Glomerular visceral epithelial cell (primary cell): Measurements from ENCODE around the gene MED13L.

ENCODE experiments used
- DNase-seq: peaks from one replicate; pipeline ENCODE4 v3.0.0-alpha.2; 2016; ENCODE audit errors: extremely low spot score

Gene MED13L

DNA sequence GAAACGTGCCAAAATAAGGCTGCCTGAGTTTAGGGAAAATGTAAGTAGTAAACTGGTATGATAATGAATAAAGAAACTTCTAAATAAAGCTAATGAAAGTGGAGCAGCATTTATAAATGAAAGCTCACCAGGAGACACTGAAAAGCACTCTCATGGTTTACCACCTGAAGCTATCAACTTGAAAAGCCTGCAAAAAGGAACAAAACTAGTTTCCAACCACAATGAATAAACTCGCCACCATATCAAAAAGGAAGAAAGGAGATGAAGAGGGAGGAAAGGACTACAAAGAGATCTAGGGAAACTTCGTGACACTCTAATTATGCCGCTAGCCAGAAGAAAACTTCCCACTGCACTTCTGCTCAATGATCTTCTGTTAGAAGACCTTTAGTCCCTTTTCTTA lies 66.7 kb downstream of the MED13L start:
- DNase-seq: no peak

DNA sequence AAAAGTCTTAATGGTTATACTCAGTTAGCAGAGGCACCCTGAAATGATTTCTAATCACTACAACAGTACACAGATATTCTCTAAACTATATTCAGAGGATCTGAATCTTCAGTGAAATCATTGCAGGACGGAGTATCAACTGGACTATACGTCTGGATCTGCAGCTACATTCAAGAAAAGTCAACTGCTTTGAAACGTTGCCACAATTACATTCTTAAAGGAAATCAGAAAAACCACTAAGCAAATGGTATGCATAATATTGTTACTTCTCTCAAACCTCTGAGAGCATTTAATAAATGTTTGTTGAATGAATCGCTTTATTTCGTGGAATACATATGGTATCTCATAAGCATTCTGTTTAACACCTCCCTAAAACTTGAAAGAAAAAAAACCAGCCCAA lies 67.4 kb downstream of the MED13L start:
- DNase-seq: no peak

DNA sequence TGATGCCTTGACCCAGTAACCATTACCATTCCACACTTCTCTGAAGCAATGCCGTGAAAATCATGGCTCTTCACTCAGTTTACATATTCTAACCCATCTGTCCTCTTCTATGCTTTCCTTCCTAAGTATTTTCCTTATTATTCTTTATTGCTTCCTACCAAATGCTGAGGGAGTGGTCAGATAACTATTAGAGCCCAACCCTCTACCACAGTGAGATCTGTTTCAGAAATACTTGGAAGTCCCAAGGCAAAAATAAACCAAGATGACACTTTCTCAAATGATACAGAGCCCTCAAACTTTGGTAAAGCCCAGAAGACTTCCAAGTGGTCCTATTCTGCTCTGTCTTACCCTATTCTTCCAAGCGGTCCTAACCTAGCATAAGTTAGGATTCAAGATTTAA lies 68.0 kb downstream of the MED13L start:
- no peak for DNase-seq

GRCh38 chr12:116207274-116207673 lies 70.2 kb downstream of the MED13L start:
- no peak for DNase-seq

DNA sequence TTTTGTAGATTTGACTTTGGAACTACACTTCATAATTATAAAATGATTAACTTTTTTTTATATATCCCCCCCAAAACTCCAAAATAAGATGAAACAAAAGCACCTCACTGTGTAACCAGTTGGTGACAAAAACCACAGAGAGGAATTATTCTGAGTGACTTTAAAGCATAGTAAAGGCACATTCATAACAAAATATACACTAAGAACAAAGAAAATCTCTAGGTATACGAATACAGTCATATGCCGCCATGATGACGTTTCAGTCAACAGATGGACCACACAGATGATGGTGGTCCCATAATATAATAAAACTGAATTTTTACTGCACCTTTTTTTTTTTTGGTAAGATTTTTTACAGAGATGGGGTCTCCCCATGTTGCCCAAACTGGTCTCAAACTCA lies 70.7 kb downstream of the MED13L start:
- DNase-seq: no peak

- no peak for DNase-seq
These were observed 72.7 kb downstream of the MED13L start for GRCh38 chr12:116204785-116205184.

DNA sequence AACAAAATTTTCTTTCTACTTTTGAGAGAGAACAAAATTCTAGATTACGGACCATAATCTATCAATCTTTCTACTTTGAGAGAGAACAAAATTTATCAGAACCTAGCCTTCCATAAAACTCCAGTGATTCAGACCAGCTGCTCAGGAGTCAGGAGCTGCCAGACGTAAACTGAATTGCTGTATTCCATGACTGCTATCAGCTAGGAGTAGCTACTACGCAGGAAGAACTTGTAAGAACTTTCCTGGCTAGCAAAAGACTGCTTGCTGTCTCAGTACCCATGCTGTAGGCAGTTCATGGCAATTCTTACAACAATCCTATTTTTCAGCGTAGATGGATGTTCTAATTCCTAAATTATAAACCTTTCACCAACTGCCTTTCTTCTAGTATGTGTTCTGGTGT lies 73.3 kb downstream of the MED13L start:
- no peak for DNase-seq

- no peak for DNase-seq
These were observed 74.6 kb downstream of the MED13L start for GRCh38 chr12:116202940-116203339.

DNA sequence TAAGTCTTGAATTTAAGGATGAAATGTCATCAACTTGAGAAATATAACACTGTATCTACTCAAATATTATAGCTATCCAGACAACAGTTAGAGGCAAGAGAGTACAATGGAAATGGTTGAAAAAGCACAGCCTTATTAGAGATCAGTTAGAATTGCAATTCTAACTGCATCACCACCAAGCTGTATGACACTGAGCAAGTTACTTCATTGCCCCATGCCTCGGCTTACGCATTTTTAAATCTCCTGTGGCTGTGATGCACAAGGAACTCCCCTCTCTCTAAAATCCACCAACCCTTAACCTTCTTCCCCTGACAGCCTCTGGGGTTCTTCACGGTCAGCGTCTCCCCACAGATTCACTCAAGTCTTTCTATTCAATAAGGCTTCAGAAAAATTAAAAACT lies 75.1 kb downstream of the MED13L start:
- no peak for DNase-seq

- DNase-seq: no peak
These were observed 75.6 kb downstream of the MED13L start for GRCh38 chr12:116201908-116202307.

DNA sequence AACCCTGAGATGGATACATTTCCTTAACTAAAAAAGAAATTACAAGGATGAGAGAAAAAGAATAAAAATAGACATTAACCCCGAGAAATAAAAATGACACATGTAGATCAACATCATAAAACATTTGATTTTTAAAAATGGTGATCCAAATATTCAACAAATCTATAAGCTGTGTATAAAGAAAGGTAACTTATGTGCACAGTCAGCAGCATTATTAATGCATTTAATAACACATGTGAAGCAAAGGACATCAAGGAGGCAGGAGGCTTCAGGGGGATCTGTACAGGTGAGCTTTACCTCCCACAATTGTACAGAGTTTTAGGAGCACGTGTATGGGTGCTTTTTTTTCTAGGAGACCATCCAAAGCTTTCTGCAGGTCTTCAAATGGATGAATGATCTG lies 76.1 kb downstream of the MED13L start:
- no peak for DNase-seq

DNA sequence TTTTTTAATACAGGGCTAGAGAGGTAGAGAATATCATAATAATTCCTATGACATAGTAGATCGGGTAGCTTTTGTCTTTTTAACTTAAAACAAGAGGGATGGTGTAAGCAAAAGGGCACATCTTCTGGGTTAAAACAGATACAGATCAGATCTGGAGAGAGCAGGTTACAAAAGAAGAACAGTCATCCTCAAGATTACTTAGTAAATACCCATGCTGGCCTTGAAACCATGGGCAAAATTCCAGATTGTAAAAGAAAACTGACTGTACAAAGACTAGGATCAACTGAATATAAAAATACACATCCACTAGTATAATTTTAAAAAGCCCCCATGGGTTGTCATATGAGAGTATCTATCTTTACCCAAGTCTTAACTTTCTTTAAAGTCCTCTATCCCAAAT lies 76.7 kb downstream of the MED13L start:
- DNase-seq: no peak

DNA sequence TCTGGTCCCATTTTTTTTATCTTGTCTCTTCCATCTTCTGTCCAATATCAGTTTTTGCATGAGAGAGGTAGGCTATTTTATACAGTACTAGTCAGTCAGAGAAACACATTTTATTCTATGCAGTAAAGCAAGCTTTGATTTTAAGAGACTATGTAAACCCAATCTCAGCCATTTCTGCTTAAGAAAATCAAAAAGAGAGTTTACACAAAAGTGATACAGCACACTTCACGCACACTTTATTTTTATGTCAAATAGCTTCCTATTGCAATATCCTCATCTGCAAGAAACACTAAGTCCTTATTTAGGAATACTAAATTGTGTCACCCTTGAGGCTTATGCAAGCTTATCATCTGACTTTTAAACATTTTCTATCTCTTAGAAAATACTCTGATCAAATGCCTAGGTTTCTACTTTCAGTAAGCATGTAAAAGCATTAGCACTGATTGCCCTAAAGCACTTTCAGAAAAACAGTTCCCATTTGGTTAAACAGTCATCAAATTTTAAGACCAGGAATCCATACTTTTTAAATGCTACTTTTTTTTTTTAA lies 78.3 kb downstream of the MED13L start:
- no peak for DNase-seq

- DNase-seq: no peak
These were observed 80.5 kb downstream of the MED13L start for GRCh38 chr12:116196752-116197718.

- no peak for DNase-seq
These were observed 81.3 kb downstream of the MED13L start for GRCh38 chr12:116196226-116196625.

GRCh38 chr12:116194935-116195431 lies 82.5 kb downstream of the MED13L start:
- no peak for DNase-seq

DNA sequence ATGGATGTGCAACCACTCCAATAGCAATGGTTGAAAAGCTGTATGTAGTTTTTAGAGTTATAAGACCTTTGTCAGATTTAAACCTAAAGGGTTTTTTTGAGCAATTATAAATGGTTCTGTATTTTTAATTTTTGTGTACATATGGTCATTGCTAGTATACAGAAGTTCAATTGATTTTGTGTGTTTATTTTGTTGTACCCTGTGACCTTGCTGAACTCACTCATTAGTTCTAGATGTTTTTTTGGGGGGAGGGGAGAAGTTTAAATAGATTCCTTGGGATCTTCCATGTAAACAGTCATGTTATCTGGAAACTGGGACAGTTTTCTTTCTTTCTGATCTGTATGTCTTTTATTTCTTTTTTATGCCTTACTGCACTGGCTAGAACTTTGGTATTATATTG lies 87.8 kb downstream of the MED13L start:
- no peak for DNase-seq

DNA sequence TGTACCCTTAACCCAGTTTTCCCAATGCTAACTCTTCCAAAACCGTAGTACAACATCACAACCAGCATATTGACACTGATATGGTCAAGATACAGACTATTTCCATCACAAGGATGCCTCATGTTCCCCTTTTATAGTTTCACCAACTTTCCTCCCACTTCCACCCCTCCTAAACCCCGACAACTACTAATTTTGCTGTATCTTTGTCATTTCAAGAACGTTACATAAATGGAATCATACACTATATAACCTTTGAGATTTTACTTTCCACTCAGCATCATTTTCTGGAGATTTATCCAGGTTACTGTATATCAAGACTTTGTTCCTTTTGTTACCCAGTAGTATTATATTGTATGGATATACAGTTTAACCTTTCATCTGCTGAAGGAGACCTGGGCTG lies 88.9 kb downstream of the MED13L start:
- no peak for DNase-seq

- no peak for DNase-seq
These were observed 90.4 kb downstream of the MED13L start for GRCh38 chr12:116187151-116187511.

DNA sequence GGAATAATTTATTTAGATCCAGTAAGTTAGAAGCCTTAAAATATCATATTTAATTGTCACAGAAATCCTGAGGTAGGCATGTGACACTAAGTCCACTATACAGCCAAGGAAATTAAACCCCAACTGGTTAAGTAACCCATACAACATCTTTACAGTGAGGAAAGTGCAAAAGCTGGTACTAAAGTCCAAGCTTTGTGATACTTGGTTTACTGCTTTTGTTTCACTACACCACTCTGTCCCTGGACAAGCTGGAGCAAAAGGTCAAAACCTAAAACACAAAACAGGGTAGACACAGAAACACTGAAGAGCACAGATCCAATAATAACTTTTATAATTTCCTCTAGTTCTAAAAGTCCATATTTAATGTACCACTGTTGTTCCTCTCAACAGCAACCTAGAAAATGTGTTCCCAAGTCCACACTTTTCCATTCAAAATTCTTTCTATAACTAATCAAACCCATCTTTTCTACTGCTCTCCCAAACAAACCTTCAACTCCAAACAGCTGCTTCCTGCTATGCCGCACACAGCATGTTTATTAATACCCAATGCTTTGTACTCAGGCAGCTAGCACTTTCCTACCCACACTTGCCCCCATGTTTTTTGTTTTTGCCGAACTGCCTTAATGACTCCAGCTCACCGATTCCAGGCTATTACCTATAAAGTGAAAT lies 90.9 kb downstream of the MED13L start:
- no peak for DNase-seq

GRCh38 chr12:116184763-116185162 lies 92.7 kb downstream of the MED13L start:
- DNase-seq: no peak

DNA sequence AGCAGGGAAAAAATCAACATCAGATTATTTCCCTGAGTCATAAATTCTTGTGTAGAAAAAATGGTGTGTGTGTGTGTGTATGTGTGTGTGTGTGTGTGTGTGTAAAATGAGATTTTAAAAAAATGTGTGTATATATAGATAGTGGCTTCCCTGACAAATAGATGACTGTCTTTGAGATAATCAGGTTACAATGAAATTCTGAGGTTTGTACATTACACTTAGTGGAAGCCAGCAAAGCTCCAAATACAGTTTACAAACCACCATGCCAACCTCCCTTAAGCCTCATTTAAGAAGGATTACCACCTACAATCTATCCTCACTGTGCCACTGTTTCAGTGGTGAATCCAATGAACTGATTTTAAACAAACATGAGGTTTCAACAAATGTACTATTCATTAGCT lies 93.8 kb downstream of the MED13L start:
- DNase-seq: no peak
